WERI-Rb-1 (cell line): ENCODE results near the gene EN2.

ENCODE experiments used
- DNase-seq: peaks from one replicate; pipeline ENCODE4 v3.0.0-alpha.2; 2020
- H3K27ac ChIP-seq: fragments of 250-450 bp; sonication (Bioruptor Pico); 2 replicates; pipeline ENCODE4 v1.5.1; 2020; ENCODE audit warnings: mild to moderate bottlenecking, moderate library complexity
- H3K27me3 ChIP-seq: fragments of 250-450 bp; sonication (Bioruptor Pico); 2 replicates; pipeline ENCODE4 v1.5.1; 2021; ENCODE audit warnings: mild to moderate bottlenecking, low read depth, moderate library complexity; ENCODE audit not compliant: insufficient read depth, severe bottlenecking
- H3K36me3 ChIP-seq: fragments of 250-450 bp; sonication (Bioruptor Pico); 2 replicates; pipeline ENCODE4 v1.5.1; 2020; ENCODE audit warnings: mild to moderate bottlenecking, moderate library complexity
- H3K4me3 ChIP-seq: 2 replicates; pipeline ENCODE4 v1.5.1; 2011; ENCODE audit warnings: low read depth, mild to moderate bottlenecking, control low read depth, low read length
- H3K9me3 ChIP-seq: fragments of 250-450 bp; sonication (Bioruptor Pico); 2 replicates; pipeline ENCODE4 v1.5.1; 2021; ENCODE audit warnings: mild to moderate bottlenecking, moderate library complexity; ENCODE audit not compliant: severe bottlenecking
- CTCF ChIP-seq: IDR thresholded peaks from 2 replicates; pipeline ENCODE4 v1.5.1; 2011; ENCODE audit warnings: low read depth, mild to moderate bottlenecking, control low read depth, inconsistent platforms, low read length

EN2 gene

GRCh38 chr7:155471718-155472117 lies 13.8 kb downstream of the EN2 start:
- DNase-seq: no peak
- H3K27ac ChIP-seq: no peak overlapping the region
- no peaks in the 10 kb centered on the region for H3K9me3 ChIP-seq
- H3K36me3 ChIP-seq: no peaks in the 10 kb centered on the region
- TF ChIP-seq CTCF: no peak
- no peak overlapping the region for H3K4me3 ChIP-seq
- peaks cover 80% of the 10 kb centered on the region for H3K27me3 ChIP-seq

GRCh38 chr7:155477476-155477875 lies 19.5 kb downstream of the EN2 start:
- Histone ChIP-seq H3K27me3 (peaks cover 26% of the 10 kb centered on the region), H3K4me3 (no peak overlapping the region), H3K27ac (no peak overlapping the region), H3K36me3 (no peaks in the 10 kb centered on the region), H3K9me3 (peaks cover 3% of the 10 kb centered on the region)
- no peak for TF ChIP-seq CTCF
- no peak for DNase-seq

GRCh38 chr7:155481764-155482163 lies 23.8 kb downstream of the EN2 start:
- Histone ChIP-seq H3K9me3 (peaks cover 3% of the 10 kb centered on the region), H3K27me3 (peaks cover 2% of the 10 kb centered on the region), H3K4me3 (no peak overlapping the region), H3K36me3 (no peaks in the 10 kb centered on the region), H3K27ac (no peak overlapping the region)
- TF ChIP-seq CTCF: no peak
- DNase-seq: no peak

- H3K9me3 ChIP-seq: peaks cover 3% of the 10 kb centered on the region
- no peaks in the 10 kb centered on the region for H3K36me3 ChIP-seq
- H3K27me3 ChIP-seq: no peaks in the 10 kb centered on the region
- TF ChIP-seq CTCF: no peak
- no peak for DNase-seq
- no peak overlapping the region for H3K4me3 ChIP-seq
- no peak overlapping the region for H3K27ac ChIP-seq
Measured at GRCh38 chr7:155482511-155483183, 24.7 kb downstream of the EN2 start.

- no peak for TF ChIP-seq CTCF
- no peak overlapping the region for H3K27ac ChIP-seq
- H3K27me3 ChIP-seq: no peaks in the 10 kb centered on the region
- H3K9me3 ChIP-seq: peaks cover 3% of the 10 kb centered on the region
- DNase-seq: no peak
- H3K4me3 ChIP-seq: no peak overlapping the region
- H3K36me3 ChIP-seq: no peaks in the 10 kb centered on the region
Measured at GRCh38 chr7:155483245-155483644, 25.3 kb downstream of the EN2 start.

- Histone ChIP-seq H3K9me3 (peaks cover 3% of the 10 kb centered on the region), H3K36me3 (no peaks in the 10 kb centered on the region), H3K4me3 (no peak overlapping the region), H3K27me3 (no peaks in the 10 kb centered on the region), H3K27ac (no peak overlapping the region)
- no peak for DNase-seq
- TF ChIP-seq CTCF: no peak
Measured at GRCh38 chr7:155483868-155484325, 26.0 kb downstream of the EN2 start.
